ENCODE measurements around the gene CNST.
"Not testable (repeated sequence)": the region's sequence is repeated elsewhere in the genome, so short reads cannot be mapped to it uniquely, and the experiment has no call there.

CNST gene

DNA sequence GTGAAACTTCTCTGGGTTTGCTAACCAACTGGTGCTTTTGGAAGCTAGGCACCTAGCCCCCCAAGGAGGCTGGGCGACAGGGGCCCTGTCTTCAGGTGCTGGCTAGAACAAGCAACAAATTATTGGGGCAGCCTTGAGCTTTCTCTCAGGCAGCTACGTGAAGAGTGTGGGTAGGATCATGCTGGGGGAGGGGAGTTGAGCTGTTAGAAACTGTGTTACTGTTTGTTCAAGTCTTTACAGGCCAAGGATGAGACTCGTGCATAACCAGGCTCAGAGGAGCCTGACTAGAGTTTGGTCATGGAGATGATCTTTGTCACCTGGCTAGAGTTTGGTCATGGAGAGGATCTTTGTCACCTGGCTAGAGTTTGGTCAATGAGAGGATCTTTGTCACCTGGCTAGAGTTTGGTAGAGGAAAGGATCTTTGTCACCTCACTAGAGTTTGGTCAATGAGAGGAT, 145.3 kb downstream of the CNST start:
- H3K27me3 ChIP-seq (ENCODE audit: control insufficient read depth, insufficient read depth, low read length): no peaks in the 10 kb centered on the region
- H3K36me3 ChIP-seq (ENCODE audit: control insufficient read depth, insufficient read depth, low read length): no peaks in the 10 kb centered on the region
- H3K4me1 ChIP-seq (ENCODE audit: control insufficient read depth, insufficient read depth, low read length): peaks cover 19% of the 10 kb centered on the region
- H3K9me3 ChIP-seq (ENCODE audit: control insufficient read depth, low read length): no peaks in the 10 kb centered on the region
- no peak overlapping the region for H3K4me3 ChIP-seq (ENCODE audit: low read length)
- no peak overlapping the region for H3K9ac ChIP-seq (ENCODE audit: low read length)

DNA sequence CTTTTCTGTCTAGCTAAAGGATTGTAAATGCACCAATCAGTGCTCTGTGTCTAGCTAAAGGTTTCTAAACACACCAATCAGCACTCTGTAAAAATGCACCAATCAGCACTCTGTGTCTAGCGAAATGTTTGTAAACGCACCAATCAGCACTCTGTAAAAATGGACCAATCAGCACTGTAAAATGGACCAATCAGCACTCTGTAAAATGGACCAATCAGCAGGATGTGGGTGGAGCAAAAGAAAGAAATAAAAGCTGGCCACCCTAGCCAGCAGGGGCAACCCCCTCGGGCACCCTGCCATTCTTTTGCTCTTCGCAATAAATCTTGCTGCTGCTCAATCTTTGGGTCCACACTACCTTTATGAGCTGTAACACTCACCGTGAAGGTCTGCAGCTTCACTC, 146.2 kb downstream of the CNST start:
- H3K9ac ChIP-seq (ENCODE audit: low read length); H3K36me3 ChIP-seq (ENCODE audit: control insufficient read depth, insufficient read depth, low read length); H3K4me3 ChIP-seq (ENCODE audit: low read length); H3K27me3 ChIP-seq (ENCODE audit: control insufficient read depth, insufficient read depth, low read length); H3K9me3 ChIP-seq (ENCODE audit: control insufficient read depth, low read length): not testable (repeated sequence)
- H3K4me1 ChIP-seq (ENCODE audit: control insufficient read depth, insufficient read depth, low read length): peaks cover 19% of the 10 kb centered on the region
